GM18909 (cell line): ENCODE results near the gene SLX9.

Experiments used
- ATAC-seq: cut with Tn5 transposase; IDR thresholded peaks from one replicate; pipeline ENCODE4 v1.9.1; 2021; ENCODE audit warnings: mild to moderate bottlenecking; ENCODE audit not compliant: unreplicated experiment, poor library complexity

The SLX9 gene

DNA sequence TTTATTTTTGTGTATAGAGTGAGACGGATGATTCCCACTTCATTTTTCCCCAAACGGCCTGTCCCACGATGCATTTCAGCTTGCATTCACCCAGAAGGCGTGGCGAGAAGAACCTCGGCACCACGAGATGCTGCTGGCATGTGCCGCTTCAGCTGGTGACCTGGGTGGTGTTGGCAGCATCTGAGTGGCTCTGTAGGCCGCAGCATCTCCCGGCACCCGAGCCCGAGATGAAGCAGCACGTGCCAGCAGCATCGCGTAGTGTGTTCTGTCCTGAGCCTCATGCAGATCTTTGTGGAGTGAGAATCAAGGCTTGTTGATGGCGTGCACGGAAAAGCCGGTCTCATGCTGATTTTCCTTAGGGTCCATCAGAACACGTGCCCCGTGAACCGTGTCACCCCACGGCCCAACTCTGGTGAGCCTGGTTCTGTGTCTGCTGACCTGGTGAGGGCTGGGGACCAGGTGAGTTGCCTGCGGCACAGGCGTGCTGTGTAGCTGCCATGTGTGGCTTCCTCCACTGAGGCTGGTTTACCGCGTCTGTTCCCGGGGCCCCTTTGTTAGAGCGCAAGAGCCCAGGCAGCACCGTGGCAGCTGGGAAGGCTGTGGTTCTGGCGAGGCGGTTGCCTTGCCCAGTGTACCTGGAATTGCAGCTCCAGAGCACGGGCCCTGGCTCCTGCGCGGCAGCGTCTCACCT lies 16.7 kb downstream of the SLX9 start:
- ATAC-seq: no peak

DNA sequence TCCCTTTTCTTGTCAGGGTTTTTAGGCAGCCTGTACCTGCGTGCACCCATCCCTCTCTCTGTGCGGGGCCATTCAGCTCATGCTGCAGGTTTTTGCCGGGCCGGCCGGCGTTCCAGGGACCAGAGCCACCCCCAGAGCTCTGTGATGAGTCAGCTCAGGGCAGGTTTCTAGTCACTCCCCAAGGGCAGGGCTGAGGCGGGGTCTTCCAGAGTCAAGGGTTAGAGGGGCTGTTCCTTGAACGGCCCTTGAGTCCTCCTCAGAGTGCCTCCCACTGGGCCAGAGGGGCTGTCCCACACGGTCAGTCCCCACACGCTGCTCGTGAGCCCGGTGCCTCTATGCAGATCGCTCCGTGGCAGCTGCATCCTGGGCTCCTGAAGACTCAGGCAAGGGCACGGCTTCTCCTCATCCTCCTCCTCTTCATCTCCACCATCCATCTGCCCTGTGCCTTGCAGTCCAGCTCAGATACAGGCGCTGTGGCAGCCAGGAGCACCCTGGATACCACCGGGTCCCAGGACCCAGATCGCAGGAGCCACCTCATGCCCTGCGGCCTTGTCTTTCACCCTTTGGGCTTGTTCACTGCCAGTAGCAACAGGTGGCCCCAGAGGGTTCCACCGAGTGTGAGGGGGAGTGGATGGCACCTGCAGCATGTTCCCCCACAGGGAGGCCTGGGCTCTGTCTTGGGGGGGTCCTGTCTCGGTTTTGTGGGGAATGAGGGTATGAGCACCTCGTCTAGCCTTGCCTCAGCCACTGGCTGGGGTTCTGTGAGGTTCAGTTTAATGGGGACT lies 17.4 kb downstream of the SLX9 start:
- no peak for ATAC-seq

DNA sequence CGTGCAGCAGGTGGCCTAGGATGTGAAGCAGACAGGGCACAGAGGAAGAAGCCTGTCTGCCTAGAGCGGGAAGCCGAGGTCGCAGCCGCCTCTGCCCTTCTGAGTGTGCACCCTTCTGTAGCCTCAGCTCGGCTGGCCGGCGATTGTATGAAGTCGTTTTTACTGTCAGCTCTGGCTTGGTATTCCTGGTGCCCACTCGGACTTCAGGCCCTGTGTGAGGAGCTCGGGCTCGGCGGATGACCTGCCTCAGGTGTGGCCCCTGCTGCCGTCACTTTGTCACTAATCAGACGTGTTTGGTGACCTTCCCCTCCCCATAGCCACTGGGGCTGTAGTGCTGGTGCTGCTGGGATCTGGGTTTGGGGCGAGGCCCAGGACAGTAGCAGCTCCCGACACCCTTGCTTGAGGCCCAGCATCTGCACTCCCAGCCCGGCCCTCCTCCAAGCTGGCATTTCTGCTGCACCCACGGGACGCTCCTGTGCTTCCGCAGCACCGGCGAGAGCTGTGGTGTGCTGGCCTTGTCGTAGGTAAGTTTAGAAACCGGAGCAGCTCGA lies 18.1 kb downstream of the SLX9 start:
- ATAC-seq: no peak

DNA sequence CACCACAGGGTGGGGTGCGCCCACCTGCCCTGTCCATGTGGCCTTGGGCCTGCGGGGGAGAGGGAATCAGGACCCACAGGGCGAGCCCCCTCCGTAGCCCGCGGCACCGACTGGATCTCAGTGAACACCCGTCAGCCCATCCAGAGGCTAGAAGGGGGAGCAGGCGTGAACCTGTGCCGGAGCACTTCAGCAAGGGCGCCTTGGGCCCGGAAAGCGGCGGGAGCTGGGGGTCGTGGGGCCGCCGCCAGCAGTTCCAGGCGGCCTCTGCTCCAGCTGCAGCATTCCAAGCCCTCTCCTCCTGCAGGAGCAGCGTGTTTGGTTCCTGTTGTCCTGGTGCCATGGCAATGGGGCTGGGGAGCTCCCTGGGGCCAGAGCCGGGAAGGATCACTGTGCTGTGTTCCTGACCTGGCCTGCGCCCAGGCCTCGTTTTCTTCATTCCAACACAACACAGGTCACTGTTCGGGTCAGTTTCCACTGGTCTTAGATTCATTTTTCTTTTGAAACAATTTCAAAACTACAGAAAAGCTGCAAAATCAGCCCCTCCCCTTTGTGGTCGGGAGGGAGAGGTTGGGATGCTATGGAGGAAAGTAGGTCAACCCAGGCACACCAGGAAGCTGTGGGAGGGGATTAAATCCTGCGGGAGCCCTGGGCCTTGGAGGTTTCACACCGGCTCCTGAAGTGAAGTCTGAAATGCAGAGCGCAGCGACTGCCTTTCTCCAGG lies 18.8 kb downstream of the SLX9 start:
- ATAC-seq: no peak

- ATAC-seq: no peak
Measured at GRCh38 chr21:44959376-44960091, 19.7 kb downstream of the SLX9 start.

DNA sequence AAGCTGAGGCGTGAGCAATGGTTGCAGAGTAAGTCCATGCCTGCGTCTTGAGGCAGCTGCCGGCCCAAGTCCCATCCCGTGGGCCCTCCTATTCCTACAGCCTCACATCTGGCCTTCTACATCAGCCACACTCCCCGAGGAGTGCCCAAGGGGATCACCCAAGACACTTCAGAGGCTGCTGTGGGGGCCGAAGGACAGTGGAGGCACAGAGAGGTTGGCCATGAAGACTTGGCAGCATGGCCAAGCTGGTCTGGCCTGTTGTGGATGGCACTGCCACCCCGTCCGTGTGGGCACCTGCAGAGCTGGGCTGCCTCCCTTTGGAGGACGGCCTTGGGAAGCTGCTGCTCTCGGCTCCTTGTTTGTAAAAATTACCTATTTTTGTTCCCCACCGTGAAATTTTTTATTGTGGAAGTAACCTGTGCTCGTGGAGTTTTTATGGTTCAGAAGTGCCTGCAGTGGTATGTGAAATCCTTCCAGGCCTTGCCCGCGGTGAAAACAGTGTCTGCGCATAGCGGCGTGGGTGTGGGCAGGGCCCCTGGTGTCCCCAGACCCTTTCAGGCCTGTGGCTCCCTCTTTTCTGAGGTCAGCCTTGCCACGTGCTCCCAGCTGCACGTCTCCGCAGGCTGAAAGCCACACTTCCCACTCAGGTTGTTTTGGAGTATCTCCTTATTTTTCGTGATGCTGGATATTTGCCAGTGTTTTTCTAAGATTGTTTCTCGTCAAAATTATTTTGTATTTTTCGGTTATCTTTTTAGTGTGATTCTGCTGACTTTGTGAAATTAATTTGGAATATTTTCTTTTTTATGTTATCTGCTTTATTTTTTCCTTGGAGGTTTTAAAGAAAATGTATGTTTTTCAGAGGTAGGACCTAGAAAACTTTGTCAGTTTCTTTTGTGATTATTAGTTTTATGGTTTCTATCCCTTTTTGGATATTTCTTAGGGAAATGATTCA lies 20.6 kb downstream of the SLX9 start:
- ATAC-seq: no peak

DNA sequence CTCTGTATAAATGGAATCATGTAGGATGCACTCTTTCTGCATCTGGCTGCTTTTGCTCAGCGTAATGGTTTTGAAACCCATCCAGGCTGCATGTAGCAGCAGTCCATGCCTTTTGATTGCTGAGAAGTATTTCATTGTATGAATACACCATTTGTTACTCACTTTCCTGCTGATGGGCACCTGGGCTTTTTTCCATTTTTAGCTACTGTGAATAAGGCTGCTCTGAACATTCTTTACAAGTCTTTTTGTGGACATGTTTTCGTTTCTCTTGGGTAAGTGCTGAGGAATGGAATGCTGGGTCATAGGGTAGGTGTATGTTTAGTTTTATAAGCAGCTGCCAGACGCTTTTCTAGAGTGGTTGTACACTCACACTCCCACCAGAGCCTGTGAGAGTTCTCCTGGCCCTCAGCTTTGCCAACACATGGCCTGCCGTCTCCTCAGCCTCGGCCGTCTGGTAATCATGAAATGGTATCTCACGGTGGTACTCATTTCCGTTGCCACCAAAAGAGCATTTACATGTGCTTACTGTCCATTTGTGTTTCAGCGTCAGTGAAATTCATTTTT lies 22.7 kb downstream of the SLX9 start:
- no peak for ATAC-seq

DNA sequence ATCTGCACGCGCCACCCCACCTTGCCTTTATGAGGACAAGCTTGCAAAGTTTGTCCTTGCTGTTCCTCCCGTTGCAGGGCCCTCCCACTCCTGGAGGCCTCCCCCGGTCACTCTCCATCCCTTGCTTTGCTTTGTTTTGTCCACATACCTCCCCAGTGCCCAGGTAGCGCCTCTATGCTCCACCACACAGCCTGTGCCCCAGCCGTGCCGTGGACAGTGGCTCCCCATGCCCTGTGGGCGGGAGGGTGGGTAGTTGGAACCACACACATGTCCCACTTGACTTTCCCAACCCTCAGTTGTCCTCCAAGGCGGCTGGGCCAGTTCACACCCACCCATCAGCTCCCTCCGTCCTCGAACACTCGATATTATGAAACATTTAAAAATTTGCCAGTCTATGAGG lies 24.6 kb downstream of the SLX9 start:
- ATAC-seq: no peak

- ATAC-seq: no peak
Measured at GRCh38 chr21:44965251-44966022, 25.6 kb downstream of the SLX9 start.

- ATAC-seq: no peak
Measured at GRCh38 chr21:44966135-44967081, 26.6 kb downstream of the SLX9 start.

DNA sequence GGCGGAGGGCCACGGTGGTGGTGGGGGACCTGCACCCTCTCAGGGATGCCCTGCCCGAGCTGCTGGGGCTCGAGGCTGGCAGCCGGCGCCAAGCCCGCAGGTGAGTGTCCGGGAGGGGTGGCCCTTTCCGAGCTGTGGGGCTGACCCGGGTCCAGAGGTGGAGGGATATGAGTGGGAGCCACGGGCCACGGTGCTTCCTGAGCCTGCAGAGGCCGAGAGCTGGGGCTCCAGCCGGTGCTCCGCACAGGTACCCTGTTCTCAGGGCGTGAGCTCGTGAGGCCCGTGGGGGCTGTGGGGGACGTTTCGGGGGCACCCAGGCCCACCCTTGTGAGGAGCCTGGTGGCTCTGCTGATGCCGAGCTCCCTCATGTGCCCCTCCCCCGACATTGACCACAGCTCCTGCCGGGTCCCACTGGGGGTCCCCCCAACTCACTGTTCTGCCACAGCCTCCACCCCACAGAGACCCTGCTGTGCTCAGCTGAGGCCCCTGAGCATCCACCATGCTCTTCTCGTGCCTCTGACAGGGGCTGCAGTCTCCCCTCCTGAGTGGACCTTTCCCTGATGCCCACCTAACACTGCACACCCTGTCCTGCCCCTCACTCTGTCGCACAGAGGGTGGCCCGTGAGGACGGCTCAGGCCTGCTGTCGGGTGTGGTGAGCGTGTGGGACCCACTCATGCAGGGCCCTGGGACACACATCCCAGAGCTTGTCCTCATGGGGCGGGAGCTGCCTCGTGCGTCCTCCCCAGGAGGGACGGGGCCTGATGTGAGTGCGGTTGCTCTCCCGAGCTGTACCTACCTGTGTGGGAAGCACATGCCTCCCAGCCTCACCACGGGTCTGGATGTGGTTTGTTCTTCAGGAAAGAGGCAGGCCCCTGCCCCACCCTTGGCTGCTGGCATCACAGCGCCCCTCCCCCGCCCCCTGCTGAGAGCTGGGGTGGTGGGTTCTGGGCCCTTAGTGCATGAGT lies 27.5 kb downstream of the SLX9 start:
- ATAC-seq: no peak

DNA sequence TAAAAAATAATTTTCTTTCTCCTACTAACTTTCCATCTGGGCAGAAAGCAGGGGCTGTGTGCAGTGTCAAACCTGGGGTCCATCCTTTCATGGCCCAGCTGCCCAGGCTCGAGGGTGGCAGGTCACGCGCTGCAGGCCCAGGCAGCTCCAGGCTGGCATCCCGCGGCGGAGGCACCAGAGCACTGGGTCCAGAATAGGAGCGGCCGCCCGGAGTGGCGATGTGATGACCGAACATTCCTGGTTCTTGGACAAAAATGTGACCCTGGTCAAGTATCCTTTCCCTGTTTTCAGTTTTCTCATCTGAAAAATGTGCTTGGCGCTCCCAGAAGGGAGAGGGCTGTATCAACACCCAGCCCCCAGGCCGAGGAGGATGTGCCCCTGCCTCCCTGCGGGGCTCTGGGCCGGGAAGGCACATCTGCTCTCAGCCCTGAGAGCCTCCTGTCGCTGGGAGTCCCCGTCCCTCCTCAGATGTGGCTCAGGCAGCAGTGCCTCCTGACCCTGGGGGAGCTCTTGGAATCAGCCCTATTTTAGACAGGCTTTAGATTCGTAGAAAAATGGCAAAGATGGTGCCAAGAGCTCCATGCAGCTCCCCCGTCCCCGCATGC lies 29.3 kb downstream of the SLX9 start:
- ATAC-seq: no peak

DNA sequence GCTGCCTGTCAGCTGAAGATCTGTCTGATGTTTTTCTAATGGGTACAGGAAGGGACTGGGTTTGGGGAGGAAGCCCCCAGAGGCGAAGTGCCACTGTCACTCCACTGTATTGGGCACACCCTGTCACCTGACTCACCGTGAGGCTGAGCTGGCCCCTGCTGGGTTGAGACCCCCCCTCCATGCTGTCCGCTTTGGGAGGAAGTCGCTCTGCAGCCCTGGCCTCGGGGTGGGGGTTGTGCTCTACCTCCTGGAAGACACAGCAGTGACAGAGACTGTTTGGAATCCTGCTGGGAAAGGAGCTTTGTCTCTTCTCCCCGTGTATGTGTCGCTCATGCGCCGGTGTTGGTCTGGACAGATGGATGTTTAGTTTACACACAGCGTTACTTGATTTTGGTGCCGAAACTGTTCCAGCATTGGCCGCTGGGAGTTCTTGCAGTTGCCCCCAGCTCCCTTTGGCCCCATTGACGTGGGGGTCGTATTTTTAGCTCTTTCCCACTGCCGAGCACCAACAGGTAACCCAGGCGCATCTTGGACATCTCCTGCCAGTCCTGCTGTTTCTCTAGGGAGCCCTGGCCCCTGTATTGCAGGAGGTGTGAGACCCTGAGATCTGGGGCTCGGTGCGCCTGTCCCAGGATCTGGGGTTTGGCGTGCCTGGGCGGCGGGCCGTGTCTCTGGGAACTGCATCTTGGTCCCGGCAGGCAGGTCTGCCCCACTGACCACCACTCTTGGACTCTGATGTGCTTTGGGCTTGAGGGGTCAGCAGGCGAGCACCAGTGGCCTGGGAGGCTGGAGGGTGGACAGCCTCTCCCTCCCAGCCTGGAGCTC lies 30.3 kb downstream of the SLX9 start:
- ATAC-seq: no peak

GRCh38 chr21:44970766-44971671 lies 31.2 kb downstream of the SLX9 start:
- ATAC-seq: no peak
